GM12878 (cell line): ENCODE measurements around the gene S100A8. TPM values are rescaled to one million over a fixed set of nuclear protein-coding genes. Genes with fewer than 3 reads are reported as not detected.
"Not testable (repeated sequence)": the region's sequence is repeated elsewhere in the genome, so short reads cannot be mapped to it uniquely, and the experiment has no call there.

Source experiments
- ATAC-seq: fragments of 200-7000 bp; cut with Tn5 transposase; 3 replicates; pipeline ENCODE4 v1.9.1; 2020; ENCODE audit warnings: mild to moderate bottlenecking, moderate library complexity
- BruUV-seq: library from RNA; stranded (reverse); fragments of 400-500 nt; replicated peaks from 2 replicates; lab custom pipeline; 2021; lab: Mats Ljungman, UMichigan
- CTCF ChIA-PET: fragments of 300-600 bp; sonication (Branson Sonifier 250); formaldehyde crosslinking; extraction: SDS; loops from one replicate; lab custom pipeline; 2021; ENCODE audit warnings: inconsistent platforms; lab: Yijun Ruan, JAX
- POLR2A ChIA-PET: fragments of 350-600 bp; formaldehyde crosslinking; extraction: SDS; loops from one replicate; lab custom pipeline; 2021; ENCODE audit warnings: inconsistent platforms; lab: Charles Lee
- RAD21 ChIA-PET: fragments of 300-600 bp; sonication (Branson Sonifier 250); formaldehyde crosslinking; loops from one replicate; lab custom pipeline; 2023; ENCODE audit warnings: antibody characterized with exemption; ENCODE audit not compliant: unreplicated experiment; lab: Charles Lee
- SMC1A ChIA-PET: fragments of 300-600 bp; sonication (Branson Sonifier 250); formaldehyde crosslinking; loops from one replicate; lab custom pipeline; 2023; ENCODE audit not compliant: unreplicated experiment, uncharacterized antibody; lab: Charles Lee
- DNase-seq: peaks from one replicate; pipeline ENCODE4 v3.0.0-alpha.2; 2011; ENCODE audit warnings: low read depth, low spot score
- FAIRE-seq: peaks from 3 replicates; lab custom pipeline; 2011; peaks lifted over from hg19 to GRCh38; lab: Jason Lieb, UNC
- H2AFZ ChIP-seq: 2 replicates; pipeline ENCODE4 v1.6.0; 2011; ENCODE audit warnings: low read depth, low read length, control low read depth; ENCODE audit not compliant: control insufficient read depth
- H3K27ac ChIP-seq: 2 replicates; pipeline ENCODE4 v1.5.1; 2011; ENCODE audit warnings: control low read depth; ENCODE audit not compliant: control insufficient read depth, insufficient read depth
- H3K27me3 ChIP-seq, 2 experiments: replicated peaks in 1 of 2; 2 replicates each; pipeline versions ENCODE4 v1.6.0 to v1.6.1; 2011; ENCODE audit warnings: low read length in 1 of 2; ENCODE audit not compliant: control insufficient read depth in 2 of 2, insufficient read depth in 2 of 2
- H3K36me3 ChIP-seq, 2 experiments: 2 replicates each; pipeline ENCODE4 v1.5.1; 2011; ENCODE audit warnings: low read length in 1 of 2; ENCODE audit not compliant: control insufficient read depth in 2 of 2, insufficient read depth in 2 of 2
- H3K4me1 ChIP-seq: 2 replicates; pipeline ENCODE4 v1.6.1; 2011; ENCODE audit warnings: mild to moderate bottlenecking, low read length, moderate library complexity, mixed read lengths; ENCODE audit not compliant: control insufficient read depth, insufficient read depth
- H3K4me2 ChIP-seq: 2 replicates; pipeline ENCODE4 v1.6.0; 2011; ENCODE audit warnings: control low read depth; ENCODE audit not compliant: control insufficient read depth, insufficient read depth
- H3K4me3 ChIP-seq: fragments of 200-600 bp; sonication (generic); 2 replicates; pipeline ENCODE4 v1.5.1; 2016
- H3K79me2 ChIP-seq: 2 replicates; pipeline ENCODE4 v1.6.0; 2011; ENCODE audit warnings: low read length; ENCODE audit not compliant: control insufficient read depth, insufficient read depth
- H3K9ac ChIP-seq: 2 replicates; pipeline ENCODE4 v1.8.0; 2011; ENCODE audit warnings: low read length, control low read depth, mixed read lengths; ENCODE audit not compliant: control insufficient read depth, insufficient read depth
- H3K9me3 ChIP-seq: replicated peaks from 3 replicates; pipeline ENCODE4 v1.5.1; 2011; ENCODE audit warnings: mild to moderate bottlenecking, low read length; ENCODE audit not compliant: control insufficient read depth, insufficient read depth
- H4K20me1 ChIP-seq: 2 replicates; pipeline ENCODE4 v1.6.0; 2011; ENCODE audit not compliant: control insufficient read depth, insufficient read depth
- EP300 ChIP-seq, 2 experiments: fragments of 150-350 bp in 1 of 2; IDR thresholded peaks; 2 replicates each; pipeline ENCODE4 v1.6.1; 2011 to 2012; ENCODE audit warnings: low read depth in 2 of 2, low read length in 2 of 2, borderline replicate concordance in 1 of 2, improper control_type of control experiment in 1 of 2, inconsistent platforms in 1 of 2; ENCODE audit not compliant: control insufficient read depth in 1 of 2
- JUNB ChIP-seq: IDR thresholded peaks from 2 replicates; pipeline ENCODE4 v1.6.1; 2016; ENCODE audit warnings: antibody characterized with exemption, mild to moderate bottlenecking
- MEF2A ChIP-seq: IDR thresholded peaks from 2 replicates; pipeline ENCODE4 v1.6.1; 2011; ENCODE audit warnings: low read depth, mild to moderate bottlenecking, low read length, moderate library complexity; ENCODE audit not compliant: insufficient read depth
- MEF2B ChIP-seq: fragments of 450-650 bp; IDR thresholded peaks from 2 replicates; pipeline ENCODE4 v1.6.1; 2018; ENCODE audit warnings: mild to moderate bottlenecking, moderate library complexity; ENCODE audit not compliant: partially characterized antibody, poor library complexity, severe bottlenecking
- TCF12 ChIP-seq: IDR thresholded peaks from 2 replicates; pipeline ENCODE4 v1.6.1; 2011; ENCODE audit warnings: low read depth, mild to moderate bottlenecking, low read length
- TCF7 ChIP-seq: IDR thresholded peaks from 2 replicates; pipeline ENCODE4 v1.6.1; 2014; ENCODE audit warnings: antibody characterized with exemption, borderline replicate concordance
- WGBS: methylation state at CpG from one replicate; pipeline ENCODE4 v1.1.6; 2016; ENCODE audit warnings: low lambda C conversion rate; ENCODE audit not compliant: insufficient replicate concordance, insufficient coverage; ENCODE audit errors: missing lambda C conversion rate; 5-methylcytosine and 5-hydroxymethylcytosine counted together
- in situ Hi-C: fragments of 300-500 bp; cut with MboI; formaldehyde crosslinking; loops from 9 replicates; pipeline ENCODE4 v1.14.3; 2018; ENCODE audit warnings: mixed read lengths
- intact Hi-C: fragments of 100-400 bp; cut with micrococcal nuclease; formaldehyde crosslinking; loops from one replicate; pipeline ENCODE4 v1.14.2; 2022; ENCODE audit not compliant: unreplicated experiment
- polyA plus RNA-seq, 11 experiments: library from polyadenylated mRNA; depleted of rRNA in 4 of 11; unstranded in 6 of 11; stranded (reverse) in 5 of 11; fragments of >200 nt; fragmentation: Nextera tagmentation in 4 of 11; fragmentation: Illumina TruSeq in 1 of 11; extraction: Ambion mirVana in 4 of 11; extraction: Trizol in 1 of 11; gene quantifications; 1 replicate in 1 of 11; 2 replicates in 10 of 11; pipeline versions ENCODE4 v1.2.1 to v1.2.3, GENCODE V29; 2011 to 2016; ENCODE audit warnings: inconsistent platforms in 2 of 11, missing spikeins in 2 of 11, low read depth in 1 of 11
- total RNA-seq, 4 experiments: library from RNA; depleted of rRNA in 3 of 4; stranded (reverse); fragments of >200 nt in 3 of 4; fragmentation: Illumina TruSeq in 1 of 4; extraction: Trizol in 1 of 4; gene quantifications; 2 replicates each; pipeline versions ENCODE4 v1.2.1 to v1.2.3, GENCODE V29; 2013 to 2021
- TF ChIP-seq, protein P1 (sequence below): fragments of 450-650 bp; IDR thresholded peaks from 2 replicates; pipeline ENCODE4 v1.6.1; 2017; ENCODE audit warnings: mild to moderate bottlenecking, low read depth, inconsistent platforms; ENCODE audit not compliant: poor library complexity, severe bottlenecking

The S100A8 gene
- total and polyA plus RNA-seq, 10 of the 15 experiments (the other 5 are each of a cell fraction or from before 2014, with no cell fraction given), result 0.28 TPM; not detected in 9

DNA sequence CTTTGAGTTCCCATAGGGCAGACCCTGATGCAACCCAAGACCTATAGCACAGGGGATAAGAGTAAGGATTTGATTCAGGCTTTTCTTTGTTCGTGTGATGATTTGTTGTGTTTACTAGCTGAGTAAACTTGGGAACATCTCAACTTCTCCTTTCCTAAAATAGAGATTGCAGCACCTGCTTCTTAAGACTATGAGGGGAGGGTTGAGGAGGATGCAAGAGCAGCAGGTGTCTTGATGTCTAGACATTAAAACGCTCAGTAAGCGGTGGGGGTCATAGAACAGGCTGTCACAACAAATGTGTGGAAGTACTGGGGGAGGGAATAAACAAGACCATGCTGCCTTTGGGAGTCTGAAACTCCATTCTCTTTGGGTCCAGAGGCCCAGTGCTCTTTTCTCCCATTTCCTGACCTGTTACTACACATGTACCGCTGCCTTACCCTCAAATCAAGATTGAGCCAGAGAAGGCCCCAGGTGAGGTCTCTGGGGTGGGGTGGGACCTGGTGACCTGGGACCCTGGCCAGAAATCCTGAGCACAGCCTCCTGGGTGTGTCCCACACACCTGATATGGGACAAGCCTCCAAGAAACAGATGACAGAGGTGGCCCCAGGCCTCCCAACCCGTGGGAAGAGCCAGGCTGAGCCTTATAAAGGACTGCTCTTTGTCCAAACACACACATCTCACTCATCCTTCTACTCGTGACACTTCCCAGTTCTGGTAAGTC is 25.1 kb upstream of the S100A8 start, which contains the start of gene S100A7A:
Gene S100A7A, plus strand, starts transcription at position 671 of the 721 bp plus-strand sequence. CDS start 1,563 bp downstream, outside the sequence.
- no peak within 1 kb of the TSS for H3K27ac ChIP-seq
- no peak for FAIRE-seq
- H3K36me3 ChIP-seq, result no peaks in the 10 kb centered on the region
- H3K79me2 ChIP-seq, result no peaks in the 10 kb centered on the region
- no peaks in the 10 kb centered on the region for H3K27me3 ChIP-seq
- no peaks in the 10 kb centered on the region for H3K9me3 ChIP-seq
- RAD21 ChIA-PET, result no interaction called here
- in situ Hi-C loops, result no loop called here
- TF ChIP-seq TCF7 (no peak), TCF12 (peak; percentile 72; the same call in 1 of the 2 replicates), JUNB (peak; percentile 20; the same call in 1 of the 2 replicates), MEF2A (peak; percentile 70; the same call in 1 of the 2 replicates), MEF2B (peak; percentile 14), EP300 (IDR thresholded peaks at IDR 0.05; ENCODE audit: borderline replicate concordance in 1 of 2, control insufficient read depth in 1 of 2, low read depth in 2 of 2, low read length in 2 of 2) (peak in 1 of 2 experiments; percentile 25; a peak in 1 of 4 replicates)
- TF ChIP-seq, protein P1, sequence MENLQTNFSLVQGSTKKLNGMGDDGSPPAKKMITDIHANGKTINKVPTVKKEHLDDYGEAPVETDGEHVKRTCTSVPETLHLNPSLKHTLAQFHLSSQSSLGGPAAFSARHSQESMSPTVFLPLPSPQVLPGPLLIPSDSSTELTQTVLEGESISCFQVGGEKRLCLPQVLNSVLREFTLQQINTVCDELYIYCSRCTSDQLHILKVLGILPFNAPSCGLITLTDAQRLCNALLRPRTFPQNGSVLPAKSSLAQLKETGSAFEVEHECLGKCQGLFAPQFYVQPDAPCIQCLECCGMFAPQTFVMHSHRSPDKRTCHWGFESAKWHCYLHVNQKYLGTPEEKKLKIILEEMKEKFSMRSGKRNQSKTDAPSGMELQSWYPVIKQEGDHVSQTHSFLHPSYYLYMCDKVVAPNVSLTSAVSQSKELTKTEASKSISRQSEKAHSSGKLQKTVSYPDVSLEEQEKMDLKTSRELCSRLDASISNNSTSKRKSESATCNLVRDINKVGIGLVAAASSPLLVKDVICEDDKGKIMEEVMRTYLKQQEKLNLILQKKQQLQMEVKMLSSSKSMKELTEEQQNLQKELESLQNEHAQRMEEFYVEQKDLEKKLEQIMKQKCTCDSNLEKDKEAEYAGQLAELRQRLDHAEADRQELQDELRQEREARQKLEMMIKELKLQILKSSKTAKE, result no peak
- H3K4me3 ChIP-seq, result no peak within 1 kb of the TSS
- POLR2A ChIA-PET, result no interaction called here
- no peak within 1 kb of the TSS for H3K9ac ChIP-seq
- 12% methylated on average over 6 of the region's 6 CpGs for WGBS
- intact Hi-C loops, result no loop called here
- SMC1A ChIA-PET, result no interaction called here
- no TSS peak for BruUV-seq
- DNase-seq, result no peak
- no peaks in the 10 kb centered on the region for H3K4me1 ChIP-seq
- peak; percentile 33; the same call in 1 of the 3 replicates for ATAC-seq
- H2AFZ ChIP-seq, result no peak within 1 kb of the TSS
- no peak within 1 kb of the TSS for H3K4me2 ChIP-seq
- CTCF ChIA-PET, result no interaction called here
- no peaks in the 10 kb centered on the region for H4K20me1 ChIP-seq

DNA sequence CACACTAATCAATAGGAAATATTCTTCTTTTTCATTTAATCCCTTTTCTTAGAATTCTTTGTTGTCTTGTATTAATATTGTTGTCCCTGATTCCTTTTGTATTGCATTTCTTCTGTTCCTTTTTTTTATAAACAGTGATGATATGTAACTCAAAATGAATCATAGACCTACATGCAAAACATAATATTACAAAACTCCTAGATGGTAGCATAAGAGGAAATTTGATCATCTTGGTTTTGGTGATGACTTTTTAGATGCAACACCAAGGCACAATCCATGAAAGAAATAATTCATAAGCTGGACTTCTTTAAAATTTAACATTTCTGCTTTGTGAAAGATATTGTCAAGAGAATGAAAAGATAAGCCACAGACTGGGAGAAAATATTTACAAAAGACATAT is 23.1 kb upstream of the S100A8 start:
- H3K4me2 ChIP-seq, BruUV-seq, H3K36me3 ChIP-seq, FAIRE-seq, intact Hi-C loops, RAD21 ChIA-PET, DNase-seq, SMC1A ChIA-PET, H3K79me2 ChIP-seq, POLR2A ChIA-PET, H3K27ac ChIP-seq, ATAC-seq, in situ Hi-C loops, H3K27me3 ChIP-seq, H4K20me1 ChIP-seq, H3K9me3 ChIP-seq, H3K4me1 ChIP-seq, H2AFZ ChIP-seq, H3K9ac ChIP-seq, H3K4me3 ChIP-seq: not testable (repeated sequence)
- CTCF ChIA-PET, result interaction anchor here (0.9 kb wide), 1 partner anchor 81 kb away, joined by 4 read pairs; no protein-coding TSS in a partner anchor
